Keratinocyte (primary cell): ENCODE data around the gene SPDYE16. TPM values are rescaled to one million over a fixed set of nuclear protein-coding genes. Genes with fewer than 3 reads are reported as not detected.
"Not testable (repeated sequence)": the region's sequence is repeated elsewhere in the genome, so short reads cannot be mapped to it uniquely, and the experiment has no call there.

Experiments
- DNase-seq: peaks from one replicate; pipeline ENCODE4 v3.0.0-alpha.2; 2011; ENCODE audit warnings: low read depth, missing footprints, low spot score
- FAIRE-seq: peaks from 2 replicates; lab custom pipeline; 2011; peaks lifted over from hg19 to GRCh38; lab: Jason Lieb, UNC
- H2AFZ ChIP-seq: 2 replicates; pipeline ENCODE4 v1.6.0; 2012; ENCODE audit warnings: low read length, control low read depth, inconsistent platforms; ENCODE audit not compliant: control insufficient read depth
- H3K27ac ChIP-seq: 2 replicates; pipeline ENCODE4 v1.5.1; 2011; ENCODE audit warnings: low read length; ENCODE audit not compliant: control insufficient read depth, insufficient read depth
- H3K27me3 ChIP-seq: 3 replicates; pipeline ENCODE4 v1.6.0; 2011; ENCODE audit warnings: low read length; ENCODE audit not compliant: control insufficient read depth, insufficient read depth; ENCODE audit errors: extremely low read depth
- H3K36me3 ChIP-seq, 2 experiments: 2 replicates in 1 of 2; 3 replicates in 1 of 2; pipeline ENCODE4 v1.5.1; 2011; ENCODE audit warnings: low read length in 2 of 2, mild to moderate bottlenecking in 1 of 2; ENCODE audit not compliant: control insufficient read depth in 2 of 2, insufficient read depth in 2 of 2; ENCODE audit errors: extremely low read depth in 1 of 2
- H3K4me1 ChIP-seq: 3 replicates; pipeline ENCODE4 v1.5.1; 2011; ENCODE audit warnings: low read length; ENCODE audit not compliant: control insufficient read depth, insufficient read depth; ENCODE audit errors: extremely low read depth
- H3K4me2 ChIP-seq: 3 replicates; pipeline ENCODE4 v1.6.0; 2011; ENCODE audit warnings: low read depth, low read length; ENCODE audit not compliant: control insufficient read depth, insufficient read depth; ENCODE audit errors: extremely low read depth
- H3K4me3 ChIP-seq, 3 experiments: fragments of 200-600 bp in 1 of 3; sonication (generic) in 1 of 3; 2 replicates in 2 of 3; 3 replicates in 1 of 3; pipeline ENCODE4 v1.5.1; 2011 to 2016; ENCODE audit warnings: low read length in 3 of 3, mild to moderate bottlenecking in 3 of 3, control low read depth in 2 of 3, inconsistent platforms in 1 of 3, low read depth in 1 of 3, mixed read lengths in 1 of 3, mixed run types in 1 of 3, moderate library complexity in 1 of 3; ENCODE audit not compliant: control insufficient read depth in 2 of 3, insufficient read depth in 2 of 3; ENCODE audit errors: extremely low read depth in 1 of 3
- H3K79me2 ChIP-seq: 2 replicates; pipeline ENCODE4 v1.6.0; 2012; ENCODE audit warnings: low read length; ENCODE audit not compliant: control insufficient read depth, insufficient read depth
- H3K9ac ChIP-seq: 3 replicates; pipeline ENCODE4 v1.6.0; 2011; ENCODE audit warnings: low read length; ENCODE audit not compliant: control insufficient read depth, insufficient read depth; ENCODE audit errors: extremely low read depth
- H3K9me1 ChIP-seq: 3 replicates; pipeline ENCODE4 v1.6.0; 2011; ENCODE audit warnings: low read length; ENCODE audit not compliant: control insufficient read depth, insufficient read depth; ENCODE audit errors: extremely low read depth
- H3K9me3 ChIP-seq: 2 replicates; pipeline ENCODE4 v1.5.1; 2012; ENCODE audit warnings: low read depth, low read length; ENCODE audit not compliant: control insufficient read depth
- H4K20me1 ChIP-seq: 3 replicates; pipeline ENCODE4 v1.6.0; 2011; ENCODE audit warnings: low read length; ENCODE audit not compliant: control insufficient read depth, insufficient read depth; ENCODE audit errors: extremely low read depth
- dilution Hi-C: fragments of 300-500 bp; cut with MboI; formaldehyde crosslinking; loops from one replicate; pipeline ENCODE4 v1.7.0; 2020; ENCODE audit warnings: low sequenced_read_pairs; ENCODE audit not compliant: extremely low pct_ligation_motif_present
- polyA minus RNA-seq, 3 experiments: library from RNA; depleted of rRNA, polyadenylated mRNA; stranded (reverse); fragments of >200 nt; gene quantifications; 1 replicate in 1 of 3; 2 replicates in 1 of 3; 3 replicates in 1 of 3; pipeline ENCODE4 v1.2.3, GENCODE V29; 2011
- polyA plus RNA-seq, 5 experiments: library from polyadenylated mRNA; depleted of rRNA in 3 of 5; stranded (reverse) in 3 of 5; stranded (forward) in 1 of 5; unstranded in 1 of 5; fragments of >200 nt; gene quantifications; 1 replicate in 1 of 5; 2 replicates in 3 of 5; 3 replicates in 1 of 5; pipeline versions ENCODE4 v1.2.1 to v1.2.3, GENCODE V29; 2011 to 2012; ENCODE audit warnings: missing spikeins in 2 of 5, low read depth in 1 of 5, low replicate concordance in 1 of 5

The SPDYE16 gene, protein sequence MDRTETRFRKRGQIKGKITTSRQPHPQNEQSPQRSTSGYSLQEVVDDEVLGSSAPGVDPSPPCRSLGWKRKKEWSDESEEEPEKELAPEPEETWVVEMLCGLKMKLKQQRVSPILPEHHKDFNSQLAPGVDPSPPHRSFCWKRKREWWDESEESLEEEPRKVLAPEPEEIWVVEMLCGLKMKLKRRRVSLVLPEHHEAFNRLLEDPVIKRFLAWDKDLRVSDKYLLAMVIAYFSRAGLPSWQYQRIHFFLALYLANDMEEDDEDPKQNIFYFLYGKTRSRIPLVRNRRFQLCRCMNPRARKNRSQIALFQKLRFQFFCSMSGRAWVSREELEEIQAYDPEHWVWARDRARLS
- polyA plus RNA-seq (not detected in 3 replicates), polyA minus RNA-seq (not detected in 3 replicates)
- not detected for polyA plus RNA-seq (2011; ENCODE audit: low read depth)
- polyA plus RNA-seq (2011; cell fraction: cytosol; rRNA removed): not detected in 2 replicates
- not detected in 2 replicates for polyA plus RNA-seq (2011; cell fraction: nucleus; rRNA removed)
- polyA plus RNA-seq (2012; ENCODE audit: low replicate concordance): 0.22 and 1.0 TPM in 2 replicates
- polyA minus RNA-seq (2011; cell fraction: cytosol; rRNA and poly(A)+ RNA removed): not detected
- polyA minus RNA-seq (2011; cell fraction: nucleus; rRNA and poly(A)+ RNA removed): not detected in 2 replicates

DNA sequence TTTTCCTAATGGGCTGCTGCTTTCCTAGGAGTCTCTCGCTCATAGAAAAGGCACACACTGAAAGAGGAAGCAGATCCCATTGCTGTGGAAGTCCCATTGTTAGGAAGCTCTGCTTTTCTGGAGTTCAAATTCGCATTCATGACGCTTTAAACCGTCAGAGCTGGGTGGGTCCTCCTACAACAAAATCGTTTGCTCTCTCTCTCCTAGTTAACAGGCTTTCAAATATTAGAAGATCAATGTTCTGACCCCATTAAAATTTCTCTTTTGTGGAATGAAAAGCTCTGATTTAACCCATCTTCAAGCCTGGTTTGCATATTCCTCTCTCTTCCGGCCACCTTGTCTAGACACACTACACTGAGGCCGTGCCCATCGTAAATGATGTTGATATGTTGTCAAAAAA is at the start of gene SPDYE16:
TSS of gene SPDYE16 (minus strand) at position 101 of the 400 bp plus-strand sequence. CDS start 1,838 bp downstream, outside the sequence.
- H3K27me3 ChIP-seq, H3K9me3 ChIP-seq, FAIRE-seq, H3K9ac ChIP-seq, H3K4me1 ChIP-seq, H3K36me3 ChIP-seq, DNase-seq, H3K79me2 ChIP-seq, H3K4me3 ChIP-seq, H4K20me1 ChIP-seq, H3K27ac ChIP-seq, H2AFZ ChIP-seq, dilution Hi-C loops, H3K9me1 ChIP-seq, H3K4me2 ChIP-seq: not testable (repeated sequence)

DNA sequence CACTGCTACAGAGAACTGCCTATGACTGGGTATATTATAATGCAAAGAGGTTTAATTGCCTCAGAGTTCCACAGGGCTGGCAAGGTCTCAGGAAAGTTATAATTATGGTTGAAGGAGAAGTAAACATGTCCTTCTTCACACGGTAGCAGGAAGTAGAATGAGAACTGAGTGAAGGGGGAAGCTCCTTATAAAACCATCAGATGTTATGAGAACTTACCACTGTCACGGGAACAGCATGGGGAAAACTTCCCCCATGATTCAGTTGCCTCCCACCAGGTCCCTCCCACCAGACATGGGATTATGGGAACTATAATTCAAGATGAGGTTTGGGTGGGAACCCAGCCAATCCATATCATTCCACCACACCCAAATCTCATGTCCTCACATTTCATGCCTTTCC is 49.6 kb upstream of the SPDYE16 start:
- H3K9me3 ChIP-seq, dilution Hi-C loops: not testable (repeated sequence)
- FAIRE-seq: peak; percentile 84

DNA sequence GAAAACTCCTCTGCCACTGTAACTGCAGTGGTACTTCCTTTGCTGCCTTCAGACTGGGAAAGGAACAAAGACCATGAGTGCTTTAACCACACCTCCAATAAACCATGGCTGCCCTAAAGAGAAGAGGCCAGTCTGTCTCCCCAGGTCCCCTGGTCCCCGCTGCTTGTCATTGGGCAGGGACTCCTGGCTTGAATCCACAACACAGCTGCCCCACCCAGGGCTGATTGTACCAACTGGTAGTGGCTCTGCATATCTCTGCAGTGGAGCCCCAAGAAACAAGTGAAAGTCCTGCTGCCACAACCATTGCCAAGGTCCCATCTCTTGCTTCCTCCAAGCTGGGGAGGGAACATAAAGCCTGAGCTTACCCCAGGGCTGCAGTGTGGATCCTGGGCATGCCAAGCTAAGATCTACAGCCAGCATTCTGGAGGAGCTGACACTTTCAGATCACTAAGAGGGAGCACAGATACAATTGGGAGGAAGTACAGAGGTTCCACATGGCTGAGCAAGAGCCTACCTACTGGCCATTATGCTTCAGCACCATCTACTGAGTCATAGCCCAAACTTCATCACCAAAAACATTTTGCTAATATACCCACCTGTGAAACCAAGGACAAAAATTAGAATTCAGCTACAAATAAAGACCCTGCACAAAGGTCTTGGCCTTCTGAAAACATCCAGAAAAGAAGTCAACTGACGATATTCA is 48.7 kb upstream of the SPDYE16 start:
- H3K9me1 ChIP-seq, H3K36me3 ChIP-seq, H3K4me1 ChIP-seq, H3K4me3 ChIP-seq, H3K4me2 ChIP-seq, H2AFZ ChIP-seq, dilution Hi-C loops, DNase-seq, H3K27ac ChIP-seq, H3K9me3 ChIP-seq, FAIRE-seq, H3K9ac ChIP-seq, H3K27me3 ChIP-seq, H4K20me1 ChIP-seq: not testable (repeated sequence)
- peaks cover 30% of the 10 kb centered on the region for H3K79me2 ChIP-seq

More for the DNA sequence above, 49.6 kb upstream of the SPDYE16 start:
- H3K4me3 ChIP-seq, DNase-seq, H3K9ac ChIP-seq, H3K36me3 ChIP-seq, H2AFZ ChIP-seq, H4K20me1 ChIP-seq, H3K27ac ChIP-seq, H3K27me3 ChIP-seq, H3K4me2 ChIP-seq, H3K4me1 ChIP-seq, H3K9me1 ChIP-seq: not testable (repeated sequence)
- peaks cover 24% of the 10 kb centered on the region for H3K79me2 ChIP-seq

DNA sequence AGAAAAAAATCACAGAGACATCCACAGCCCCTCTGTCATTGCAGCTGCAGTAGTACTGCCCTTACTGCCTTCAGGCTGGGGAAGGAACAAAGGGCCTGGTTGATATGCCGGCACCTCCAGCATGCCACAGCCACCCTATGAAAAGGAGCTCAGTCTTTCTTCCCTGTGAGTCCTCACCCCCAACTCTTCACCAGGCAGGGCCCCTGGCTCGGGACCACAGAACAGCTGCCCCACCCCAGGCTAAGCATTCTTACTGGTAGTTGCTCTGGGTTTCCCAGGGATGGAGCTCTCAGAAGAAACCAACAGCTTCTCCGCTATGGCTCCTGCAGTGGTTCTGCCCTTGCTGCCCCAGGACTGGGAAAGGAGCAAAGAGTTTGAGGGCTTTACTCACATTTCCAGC is 47.9 kb upstream of the SPDYE16 start:
- H4K20me1 ChIP-seq, DNase-seq, H3K27me3 ChIP-seq, H3K4me3 ChIP-seq, H2AFZ ChIP-seq, H3K4me2 ChIP-seq, H3K9me1 ChIP-seq, H3K4me1 ChIP-seq, H3K36me3 ChIP-seq, FAIRE-seq, dilution Hi-C loops, H3K9me3 ChIP-seq, H3K27ac ChIP-seq, H3K9ac ChIP-seq: not testable (repeated sequence)
- H3K79me2 ChIP-seq: peaks cover 38% of the 10 kb centered on the region
